Activated CD4-positive, alpha-beta memory T cell treated with anti-CD3 and anti-CD28 coated beads, Interleukin-2, amount 10 ng/mL, durations not matched to agents 7 days and 5 days (primary cell): ENCODE results near the gene C2CD2. TPM values are rescaled to one million over a fixed set of nuclear protein-coding genes. Genes with fewer than 3 reads are reported as not detected.

ENCODE experiments used
- CTCF ChIA-PET: fragments of 350-600 bp; sonication (Branson Sonifier 250); formaldehyde crosslinking; loops from one replicate; lab custom pipeline; 2021; ENCODE audit warnings: antibody characterized with exemption, inconsistent platforms; lab: Charles Lee
- POLR2A ChIA-PET: fragments of 350-600 bp; sonication (Branson Sonifier 250); formaldehyde crosslinking; loops from one replicate; lab custom pipeline; 2021; ENCODE audit warnings: antibody characterized with exemption; lab: Charles Lee
- DNase-seq: peaks from one replicate; pipeline ENCODE4 v3.0.0-alpha.2; 2020
- H3K27ac Mint-ChIP-seq: one replicate; pipeline ENCODE4 v1.8.0; 2021; ENCODE audit warnings: mild to moderate bottlenecking, mixed read lengths
- H3K27me3 Mint-ChIP-seq: one replicate; pipeline ENCODE4 v1.8.0; 2021; ENCODE audit warnings: mixed read lengths
- H3K36me3 Mint-ChIP-seq: one replicate; pipeline ENCODE4 v1.8.0; 2021; ENCODE audit warnings: low read depth, mixed read lengths
- H3K4me1 Mint-ChIP-seq: one replicate; pipeline ENCODE4 v1.8.0; 2021; ENCODE audit warnings: mixed read lengths
- H3K4me3 Mint-ChIP-seq: one replicate; pipeline ENCODE4 v1.8.0; 2021; ENCODE audit warnings: mild to moderate bottlenecking, mixed read lengths
- H3K9me3 Mint-ChIP-seq: one replicate; pipeline ENCODE4 v1.8.0; 2021; ENCODE audit warnings: mixed read lengths
- total RNA-seq, 2 experiments: library from RNA; stranded (reverse); gene quantifications; one replicate each; pipeline ENCODE4 v1.2.3, GENCODE V29; 2021

C2CD2 gene
- total RNA-seq, 2 experiments from 2014 or later = 5.1 to 6.3 TPM

DNA sequence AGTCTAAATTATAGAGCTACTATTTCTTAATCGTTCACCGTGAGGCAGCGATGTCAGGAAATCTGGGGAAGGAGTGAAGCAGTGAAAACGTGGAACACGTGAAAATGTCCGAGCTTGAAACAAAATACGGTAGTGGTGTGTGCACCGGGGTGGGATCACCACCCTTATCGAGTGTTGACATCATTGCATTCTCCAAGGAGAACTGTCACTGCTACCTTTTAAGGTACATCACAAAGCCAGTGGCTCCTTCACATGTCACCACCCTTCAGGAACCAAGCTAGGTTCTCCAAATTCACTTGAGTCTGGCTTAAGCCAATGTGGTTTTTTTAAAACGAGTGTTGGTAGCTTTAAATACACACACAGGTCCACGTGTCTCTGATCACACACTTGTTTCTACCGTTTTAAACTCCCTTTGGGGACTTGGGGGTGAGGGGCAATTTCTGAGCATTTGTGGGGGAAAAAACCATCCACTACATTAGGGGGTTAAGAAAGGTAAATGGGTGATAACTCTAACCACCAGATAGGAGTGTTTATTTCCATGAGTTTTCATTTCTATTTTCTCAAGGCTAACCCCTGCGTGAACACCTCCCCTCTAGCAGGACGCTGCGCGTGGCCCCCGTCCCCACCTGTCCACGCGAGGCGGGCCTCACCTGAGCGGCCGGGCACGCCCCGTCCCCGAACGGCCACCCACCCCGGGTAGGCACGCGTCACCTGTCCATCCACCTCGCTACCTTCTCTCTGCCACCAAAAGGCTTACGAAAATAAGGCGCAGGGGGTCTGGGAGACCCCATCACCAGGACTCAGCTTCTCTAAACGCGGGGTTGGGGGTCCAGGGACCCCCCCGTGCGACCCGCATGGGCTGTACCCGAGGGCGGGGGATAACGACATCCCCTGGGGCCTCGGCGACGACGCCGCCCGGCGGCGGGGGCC is 75.7 kb downstream of the C2CD2 start:
- POLR2A ChIA-PET = interaction anchor here (0.7 to 3.1 kb wide), 9 partner anchors 12 to 310 kb away, joined by 3 to 16 read pairs (median 4); partner anchors contain the start of gene ZBTB21

DNA sequence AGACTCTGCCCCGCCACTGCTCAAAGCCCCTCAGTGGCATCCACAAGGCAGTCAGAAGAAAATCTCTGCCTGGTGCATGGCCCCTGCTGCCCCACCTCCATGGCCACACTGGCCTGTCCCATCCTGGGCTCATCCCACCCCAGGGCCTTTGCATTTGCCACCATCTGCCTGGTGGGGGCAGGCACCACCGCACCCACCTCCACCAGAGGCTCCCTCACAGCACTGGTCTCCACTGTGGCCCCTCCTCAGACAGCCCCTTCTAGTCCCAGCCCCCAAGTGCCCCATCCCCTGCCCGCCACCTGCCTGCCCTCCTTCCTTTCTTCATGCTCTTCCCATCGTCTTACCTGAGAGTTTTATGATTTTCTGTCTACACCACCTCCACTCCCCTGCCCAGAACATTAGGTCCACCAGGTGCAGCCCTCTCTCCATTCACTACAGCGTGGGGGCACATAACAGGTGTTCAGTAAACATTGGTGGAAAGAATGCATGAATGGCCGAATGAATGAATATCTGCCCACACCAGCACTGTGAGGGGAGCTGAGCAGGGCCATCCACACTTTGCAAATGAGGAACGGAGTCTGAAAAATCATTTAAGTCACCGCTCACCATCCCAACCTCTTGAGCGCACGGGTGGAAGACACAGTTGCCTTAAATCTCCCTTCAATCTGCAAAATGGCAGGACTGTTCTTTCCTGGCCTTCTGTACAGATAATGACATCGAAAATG is 76.7 kb downstream of the C2CD2 start:
- Mint-ChIP-seq H3K27ac (no peak overlapping the region), H3K4me3 (no peak overlapping the region), H3K27me3 (no peaks in the 10 kb centered on the region), H3K36me3 (peaks cover 2% of the 10 kb centered on the region), H3K9me3 (no peaks in the 10 kb centered on the region), H3K4me1 (peaks cover 25% of the 10 kb centered on the region)
- CTCF ChIA-PET = interaction anchor here (0.8 to 1.7 kb wide), 6 partner anchors 19 to 594 kb away, joined by 3 to 11 read pairs (median 4); no protein-coding TSS in a partner anchor
- POLR2A ChIA-PET = interaction anchor here (0.7 to 1.5 kb wide), 5 partner anchors 11 to 312 kb away, joined by 3 to 16 read pairs (median 4); partner anchors contain the start of gene ZBTB21
- DNase-seq = no peak

More for the DNA sequence above, 75.7 kb downstream of the C2CD2 start:
- H3K27me3 Mint-ChIP-seq = no peaks in the 10 kb centered on the region
- H3K36me3 Mint-ChIP-seq = peaks cover 2% of the 10 kb centered on the region
- no peaks in the 10 kb centered on the region for H3K9me3 Mint-ChIP-seq
- H3K4me3 Mint-ChIP-seq = peak overlapping the region; percentile 81
- H3K4me1 Mint-ChIP-seq = peaks cover 25% of the 10 kb centered on the region
- peak overlapping the region; percentile 69 for H3K27ac Mint-ChIP-seq
- peak; percentile 34 for DNase-seq
- CTCF ChIA-PET = interaction anchor here (0.6 to 2.2 kb wide), 8 partner anchors 18 to 595 kb away, joined by 3 to 11 read pairs (median 4); no protein-coding TSS in a partner anchor

- POLR2A ChIA-PET = no interaction called here
- Mint-ChIP-seq H3K4me1 (peaks cover 25% of the 10 kb centered on the region), H3K36me3 (peaks cover 2% of the 10 kb centered on the region), H3K27ac (no peak overlapping the region), H3K27me3 (no peaks in the 10 kb centered on the region), H3K4me3 (no peak overlapping the region), H3K9me3 (no peaks in the 10 kb centered on the region)
- CTCF ChIA-PET = no interaction called here
- DNase-seq = no peak
Observed at GRCh38 chr21:41876396-41876795, 77.4 kb downstream of the C2CD2 start.

GRCh38 chr21:41875086-41875485 is 78.7 kb downstream of the C2CD2 start:
- no peaks in the 10 kb centered on the region for H3K27me3 Mint-ChIP-seq
- H3K36me3 Mint-ChIP-seq = peaks cover 2% of the 10 kb centered on the region
- CTCF ChIA-PET = no interaction called here
- no peak overlapping the region for H3K27ac Mint-ChIP-seq
- POLR2A ChIA-PET = no interaction called here
- DNase-seq = no peak
- H3K4me1 Mint-ChIP-seq = peaks cover 22% of the 10 kb centered on the region
- H3K4me3 Mint-ChIP-seq = no peak overlapping the region
- no peaks in the 10 kb centered on the region for H3K9me3 Mint-ChIP-seq

- ChIA-PET CTCF (no interaction called here), POLR2A (no interaction called here)
- Mint-ChIP-seq H3K4me1 (peaks cover 18% of the 10 kb centered on the region), H3K27me3 (no peaks in the 10 kb centered on the region), H3K9me3 (no peaks in the 10 kb centered on the region), H3K36me3 (peaks cover 2% of the 10 kb centered on the region), H3K27ac (no peak overlapping the region), H3K4me3 (no peak overlapping the region)
- DNase-seq = no peak
Observed at GRCh38 chr21:41874611-41875010, 79.2 kb downstream of the C2CD2 start.

DNA sequence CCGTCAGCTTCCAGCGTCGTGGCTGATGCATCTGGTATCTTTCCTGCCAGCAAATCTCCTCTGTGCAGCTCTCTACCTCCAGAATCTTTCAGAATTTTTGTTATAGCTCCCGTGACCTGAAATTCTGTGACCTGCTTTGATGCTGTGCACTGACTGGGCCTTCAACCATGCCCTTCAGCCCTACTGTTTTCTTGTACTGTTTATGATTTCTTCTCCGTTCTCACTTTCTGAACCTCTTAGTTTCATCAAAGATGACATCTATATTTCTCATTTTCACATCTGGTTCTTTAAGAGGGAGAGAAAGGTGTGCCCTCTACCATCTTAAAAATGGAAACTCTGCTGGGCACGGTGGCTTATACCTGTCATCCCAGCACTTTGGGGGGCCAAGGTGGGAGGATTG is 80.4 kb downstream of the C2CD2 start:
- H3K4me1 Mint-ChIP-seq = peaks cover 18% of the 10 kb centered on the region
- ChIA-PET CTCF (no interaction called here), POLR2A (no interaction called here)
- no peaks in the 10 kb centered on the region for H3K9me3 Mint-ChIP-seq
- no peak overlapping the region for H3K27ac Mint-ChIP-seq
- no peaks in the 10 kb centered on the region for H3K27me3 Mint-ChIP-seq
- no peak for DNase-seq
- no peak overlapping the region for H3K4me3 Mint-ChIP-seq
- H3K36me3 Mint-ChIP-seq = peaks cover 2% of the 10 kb centered on the region

DNA sequence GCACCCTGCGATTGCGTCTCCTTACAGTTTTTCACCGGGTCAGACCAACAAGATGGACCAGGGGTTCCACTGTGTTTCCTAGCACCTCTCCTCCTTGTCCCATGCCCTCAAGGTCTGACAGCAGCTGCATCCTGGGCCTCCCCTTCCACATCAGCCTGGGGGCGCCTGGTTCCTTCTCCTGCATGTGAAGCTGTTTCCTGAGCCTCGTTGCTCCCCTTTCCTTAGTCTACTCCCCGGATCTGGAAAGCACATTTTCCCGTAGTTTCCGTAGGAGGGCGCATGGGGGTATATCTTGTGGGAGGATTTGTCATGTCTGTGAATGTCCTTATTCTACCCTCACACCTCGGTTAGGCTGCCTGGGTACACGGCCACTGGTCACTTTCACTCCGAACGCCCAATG is 80.8 kb downstream of the C2CD2 start:
- H3K27me3 Mint-ChIP-seq = no peaks in the 10 kb centered on the region
- ChIA-PET POLR2A (no interaction called here), CTCF (no interaction called here)
- DNase-seq = no peak
- H3K4me1 Mint-ChIP-seq = peaks cover 16% of the 10 kb centered on the region
- no peak overlapping the region for H3K27ac Mint-ChIP-seq
- no peak overlapping the region for H3K4me3 Mint-ChIP-seq
- peaks cover 2% of the 10 kb centered on the region for H3K36me3 Mint-ChIP-seq
- no peaks in the 10 kb centered on the region for H3K9me3 Mint-ChIP-seq

- ChIA-PET CTCF (interaction anchor here (1.5 kb wide), 1 partner anchor 9 kb away, joined by 3 read pairs; no protein-coding TSS in a partner anchor), POLR2A (no interaction called here)
- H3K4me1 Mint-ChIP-seq = peaks cover 5% of the 10 kb centered on the region
- H3K27ac Mint-ChIP-seq = no peak overlapping the region
- no peak overlapping the region for H3K4me3 Mint-ChIP-seq
- H3K9me3 Mint-ChIP-seq = no peaks in the 10 kb centered on the region
- no peak for DNase-seq
- no peaks in the 10 kb centered on the region for H3K27me3 Mint-ChIP-seq
- peaks cover 2% of the 10 kb centered on the region for H3K36me3 Mint-ChIP-seq
Observed at GRCh38 chr21:41871293-41872030, 82.4 kb downstream of the C2CD2 start.

DNA sequence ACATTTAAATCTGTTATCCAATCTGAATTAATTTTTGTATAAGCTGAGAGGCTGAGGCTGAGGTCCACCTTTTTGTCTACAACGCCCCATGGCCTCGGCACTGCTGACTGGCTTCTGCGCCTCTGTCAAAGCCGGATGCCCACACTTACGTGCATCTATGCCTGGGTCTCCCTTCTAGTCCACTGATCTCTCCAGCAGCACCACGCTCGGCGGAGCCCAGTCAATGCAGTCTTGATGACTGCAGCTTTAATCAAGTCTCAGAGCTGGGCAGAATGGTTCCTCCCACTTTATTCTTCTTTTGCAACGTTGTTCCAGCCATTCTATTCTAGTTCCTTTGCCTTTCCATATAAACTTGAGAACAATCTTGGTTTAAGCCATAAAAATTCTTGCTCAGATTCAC is 84.0 kb downstream of the C2CD2 start:
- H3K27ac Mint-ChIP-seq = no peak overlapping the region
- CTCF ChIA-PET = interaction anchor here (1.1 kb wide), 1 partner anchor 53 kb away, joined by 3 read pairs; no protein-coding TSS in a partner anchor
- peaks cover 2% of the 10 kb centered on the region for H3K36me3 Mint-ChIP-seq
- H3K4me1 Mint-ChIP-seq = peaks cover 21% of the 10 kb centered on the region
- no peak for DNase-seq
- H3K9me3 Mint-ChIP-seq = no peaks in the 10 kb centered on the region
- no peaks in the 10 kb centered on the region for H3K27me3 Mint-ChIP-seq
- no peak overlapping the region for H3K4me3 Mint-ChIP-seq
- POLR2A ChIA-PET = no interaction called here

- H3K4me1 Mint-ChIP-seq = peaks cover 26% of the 10 kb centered on the region
- DNase-seq = no peak
- H3K36me3 Mint-ChIP-seq = no peaks in the 10 kb centered on the region
- no peak overlapping the region for H3K4me3 Mint-ChIP-seq
- H3K27ac Mint-ChIP-seq = no peak overlapping the region
- POLR2A ChIA-PET = no interaction called here
- no peaks in the 10 kb centered on the region for H3K27me3 Mint-ChIP-seq
- CTCF ChIA-PET = interaction anchor here (0.7 kb wide), 2 partner anchors 112 to 514 kb away, joined by 3 to 4 read pairs; no protein-coding TSS in a partner anchor
- no peaks in the 10 kb centered on the region for H3K9me3 Mint-ChIP-seq
Observed at GRCh38 chr21:41868062-41868710, 85.6 kb downstream of the C2CD2 start.

DNA sequence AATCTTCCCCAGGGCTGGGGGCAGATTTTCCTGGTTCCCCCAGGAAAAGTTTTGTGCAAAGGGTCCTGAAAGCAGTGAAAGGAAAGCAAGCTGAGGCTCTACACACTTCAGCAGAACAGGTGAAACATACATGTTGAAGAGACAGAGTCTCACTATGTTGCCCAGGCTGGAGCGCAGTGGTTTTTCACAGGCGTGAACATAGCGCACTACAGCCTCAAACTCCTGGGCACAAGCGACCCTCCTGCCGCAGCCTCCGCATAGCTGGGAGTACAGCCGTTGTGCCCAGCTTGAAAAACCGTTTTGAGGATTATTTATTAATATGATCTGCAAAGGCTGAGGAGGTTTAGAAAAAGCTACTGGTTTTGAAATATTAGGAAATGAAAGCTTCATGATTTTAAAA is 86.5 kb downstream of the C2CD2 start:
- Mint-ChIP-seq H3K4me1 (peaks cover 26% of the 10 kb centered on the region), H3K27me3 (no peaks in the 10 kb centered on the region), H3K9me3 (no peaks in the 10 kb centered on the region), H3K36me3 (no peaks in the 10 kb centered on the region), H3K4me3 (no peak overlapping the region), H3K27ac (no peak overlapping the region)
- ChIA-PET POLR2A (no interaction called here), CTCF (no interaction called here)
- DNase-seq = no peak

- Mint-ChIP-seq H3K27me3 (no peaks in the 10 kb centered on the region), H3K9me3 (no peaks in the 10 kb centered on the region), H3K4me3 (no peak overlapping the region), H3K36me3 (no peaks in the 10 kb centered on the region), H3K4me1 (peaks cover 26% of the 10 kb centered on the region), H3K27ac (no peak overlapping the region)
- CTCF ChIA-PET = no interaction called here
- POLR2A ChIA-PET = interaction anchor here (1.0 kb wide), 1 partner anchor 11 kb away, joined by 6 read pairs; no protein-coding TSS in a partner anchor
- DNase-seq = no peak
Observed at GRCh38 chr21:41866274-41866809, 87.5 kb downstream of the C2CD2 start.
